Glutamatergic neuron (in vitro differentiated cells): Measurements from ENCODE around the gene BMPER. TPM values are rescaled to one million over a fixed set of nuclear protein-coding genes. Genes with fewer than 3 reads are reported as not detected.

ENCODE experiments used
- DNase-seq: peaks from one replicate; pipeline ENCODE4 v3.0.0; 2022
- H3K27ac Mint-ChIP-seq: one replicate; pipeline ENCODE4 v1.8.0; 2020; ENCODE audit warnings: mild to moderate bottlenecking, mixed read lengths, inconsistent platforms; ENCODE audit not compliant: unreplicated experiment
- H3K27me3 Mint-ChIP-seq: one replicate; pipeline ENCODE4 v1.8.0; 2020; ENCODE audit warnings: mild to moderate bottlenecking, moderate library complexity, mixed read lengths, inconsistent platforms; ENCODE audit not compliant: unreplicated experiment
- H3K36me3 Mint-ChIP-seq: one replicate; pipeline ENCODE4 v1.8.0; 2020; ENCODE audit warnings: mild to moderate bottlenecking, mixed read lengths, inconsistent platforms; ENCODE audit not compliant: unreplicated experiment
- H3K4me1 Mint-ChIP-seq: one replicate; pipeline ENCODE4 v1.8.0; 2020; ENCODE audit warnings: mild to moderate bottlenecking, low read depth, mixed read lengths, inconsistent platforms; ENCODE audit not compliant: unreplicated experiment
- H3K4me3 Mint-ChIP-seq: one replicate; pipeline ENCODE4 v1.8.0; 2020; ENCODE audit warnings: mild to moderate bottlenecking, mixed read lengths, inconsistent platforms; ENCODE audit not compliant: unreplicated experiment
- H3K9me3 Mint-ChIP-seq: one replicate; pipeline ENCODE4 v1.8.0; 2020; ENCODE audit warnings: mild to moderate bottlenecking, moderate library complexity, mixed read lengths, inconsistent platforms; ENCODE audit not compliant: unreplicated experiment
- CTCF ChIP-seq: fragments of 200-600 bp; sonication (generic); IDR thresholded peaks from one replicate; pipeline ENCODE4 v1.5.0; 2021; ENCODE audit not compliant: partially characterized antibody, unreplicated experiment
- total RNA-seq: library from RNA; stranded (reverse); fragmentation: NEBNext Ultra II Directional; extraction: Animal tissue kit (Norgen Biotek cat#: 25700); gene quantifications from one replicate; pipeline ENCODE4 v1.2.1, GENCODE V29; 2021; ENCODE audit not compliant: unreplicated experiment

The BMPER gene
- total RNA-seq, 1 donor from 2014 or later: 16.2 TPM

DNA sequence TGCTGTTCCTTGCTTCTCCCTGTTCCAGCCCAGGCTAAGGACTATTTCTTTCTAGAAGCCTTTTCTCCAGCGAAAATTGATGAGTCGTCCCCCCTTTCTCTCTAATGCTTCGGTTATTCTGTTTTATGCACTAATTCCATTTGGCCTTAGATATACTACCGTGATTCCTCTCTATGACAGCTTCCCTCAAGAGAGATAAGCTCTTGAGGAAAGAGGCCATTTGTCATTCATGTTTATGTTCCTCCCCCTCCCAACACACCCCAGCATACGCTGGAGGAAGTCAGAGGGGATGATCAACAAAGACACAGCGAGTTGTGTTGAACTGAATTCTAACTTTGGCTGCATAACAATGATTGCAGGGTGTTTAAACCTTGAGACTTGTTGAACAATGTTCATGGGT lies 198.8 kb downstream of the BMPER start:
- Mint-ChIP-seq H3K9me3 (peaks cover 2% of the 10 kb centered on the region), H3K27me3 (peaks cover 3% of the 10 kb centered on the region), H3K4me1 (peaks cover 15% of the 10 kb centered on the region), H3K27ac (no peak overlapping the region), H3K4me3 (no peak overlapping the region), H3K36me3 (peaks cover 4% of the 10 kb centered on the region)
- no peak for DNase-seq
- TF ChIP-seq CTCF: no peak

- H3K27me3 Mint-ChIP-seq: peaks cover 3% of the 10 kb centered on the region
- H3K4me3 Mint-ChIP-seq: no peak overlapping the region
- H3K27ac Mint-ChIP-seq: no peak overlapping the region
- H3K36me3 Mint-ChIP-seq: peaks cover 4% of the 10 kb centered on the region
- H3K4me1 Mint-ChIP-seq: peaks cover 17% of the 10 kb centered on the region
- H3K9me3 Mint-ChIP-seq: peaks cover 2% of the 10 kb centered on the region
- TF ChIP-seq CTCF: no peak
- no peak for DNase-seq
Measured at GRCh38 chr7:34104992-34105391, 199.7 kb downstream of the BMPER start.

DNA sequence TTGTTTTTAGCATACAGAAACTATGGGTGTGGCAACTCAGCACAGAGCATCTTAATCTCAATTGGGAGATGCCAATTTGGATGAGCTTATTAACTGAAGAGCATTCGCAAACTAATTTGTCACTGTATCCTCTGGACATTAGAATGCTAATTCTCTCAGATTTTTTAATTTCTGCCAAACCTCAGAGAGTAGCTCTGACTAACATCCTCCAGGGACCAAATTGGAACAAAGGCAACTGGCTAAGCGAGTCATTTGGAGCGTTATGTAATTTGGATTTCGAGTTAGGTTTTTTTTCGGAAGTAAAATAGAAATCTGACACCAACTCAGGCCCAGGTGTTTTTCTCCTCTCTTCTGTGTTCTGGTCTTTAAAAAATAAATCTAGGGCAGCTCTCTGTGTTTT lies 201.9 kb downstream of the BMPER start:
- Mint-ChIP-seq H3K36me3 (peaks cover 4% of the 10 kb centered on the region), H3K27ac (no peak overlapping the region), H3K4me3 (peak overlapping the region; percentile 22), H3K4me1 (peaks cover 25% of the 10 kb centered on the region), H3K9me3 (peaks cover 2% of the 10 kb centered on the region), H3K27me3 (peaks cover 3% of the 10 kb centered on the region)
- no peak for TF ChIP-seq CTCF
- DNase-seq: no peak

- Mint-ChIP-seq H3K9me3 (peaks cover 2% of the 10 kb centered on the region), H3K27me3 (peaks cover 3% of the 10 kb centered on the region), H3K36me3 (peaks cover 4% of the 10 kb centered on the region), H3K4me3 (no peak overlapping the region), H3K27ac (no peak overlapping the region), H3K4me1 (peaks cover 18% of the 10 kb centered on the region)
- no peak for TF ChIP-seq CTCF
- no peak for DNase-seq
Measured at GRCh38 chr7:34108165-34108564, 202.8 kb downstream of the BMPER start.

GRCh38 chr7:34109936-34110780 lies 204.8 kb downstream of the BMPER start:
- Mint-ChIP-seq H3K27me3 (no peaks in the 10 kb centered on the region), H3K9me3 (no peaks in the 10 kb centered on the region), H3K4me1 (peaks cover 15% of the 10 kb centered on the region), H3K4me3 (peak overlapping the region; percentile 44), H3K27ac (no peak overlapping the region), H3K36me3 (peaks cover 6% of the 10 kb centered on the region)
- DNase-seq: no peak
- no peak for TF ChIP-seq CTCF
